Measurements from ENCODE around the gene BABAM2. TPM values are rescaled to one million over a fixed set of nuclear protein-coding genes. Genes with fewer than 3 reads are reported as not detected.

Gene BABAM2
- total RNA-seq, 1 experiment from 2014 or later, result 46.1 TPM

DNA sequence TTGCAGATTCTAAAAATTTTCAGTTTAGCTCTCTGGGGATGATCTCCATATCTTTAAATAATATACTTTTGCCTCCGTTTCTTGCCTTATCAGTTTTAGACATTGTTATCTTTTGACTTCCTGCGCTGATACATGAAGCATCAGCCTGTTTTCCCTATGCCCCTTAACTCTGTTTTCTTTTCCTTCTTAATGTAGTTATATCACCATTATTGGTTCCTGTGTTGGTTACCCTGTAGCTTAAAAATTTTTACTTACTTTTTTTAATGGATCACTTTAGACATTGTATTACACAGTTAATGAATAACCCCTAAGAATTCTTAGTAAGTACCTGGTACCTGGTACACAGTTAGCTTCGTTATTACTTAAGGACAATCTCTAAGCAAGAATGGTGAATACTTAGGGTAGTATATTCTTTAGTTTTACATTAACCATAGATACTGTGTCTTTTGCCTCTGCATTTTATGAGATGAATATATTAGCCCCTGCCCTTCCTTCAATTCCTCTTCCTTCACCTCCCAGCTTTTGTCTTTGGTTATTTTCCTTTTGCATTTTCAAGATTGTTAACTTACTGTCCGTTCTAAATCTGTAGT lies 40.9 kb downstream of the BABAM2 start:
- no peaks in the 10 kb centered on the region for H3K9me2 ChIP-seq (ENCODE audit: insufficient read depth)
- no peak for TF ChIP-seq EZH2 (IDR thresholded peaks at IDR 0.05; ENCODE audit: low read depth)
- H3K27me3 ChIP-seq (ENCODE audit: insufficient read depth, low read depth), result no peaks in the 10 kb centered on the region
- peak overlapping the region; percentile 50; the same call in 1 of the 2 replicates for H3K4me2 ChIP-seq
- peaks cover 8% of the 10 kb centered on the region for H3F3A ChIP-seq (ENCODE audit: insufficient read depth, low read depth)
- intact Hi-C loops (cut with micrococcal nuclease; ENCODE audit: unreplicated experiment), result no loop called here
- no peak overlapping the region for H2AFZ ChIP-seq
- H3K9me3 ChIP-seq (ENCODE audit: insufficient read depth, low read depth), result no peaks in the 10 kb centered on the region
- DNase-seq, result no peak
- BruUV-seq (replicated peaks), result no TSS peak
- peaks cover 14% of the 10 kb centered on the region; the same call in 1 of the 2 replicates for H3K36me3 ChIP-seq (ENCODE audit: low read depth)
- POLR2A ChIA-PET (ENCODE audit: unreplicated experiment), result interaction anchor here (0.5 kb wide), 1 partner anchor 176 kb away, joined by 3 read pairs; no protein-coding TSS in a partner anchor
- no peaks in the 10 kb centered on the region for H4K20me1 ChIP-seq (ENCODE audit: insufficient read depth)
- H3K4me3 ChIP-seq, result no peak overlapping the region
- H3K79me2 ChIP-seq (ENCODE audit: low read depth), result 0 out of 2 replicates have a peak, but pooled peaks cover 2% of the 10 kb centered on the region
- peak overlapping the region; percentile 9 for H3K27ac ChIP-seq
- peaks cover 20% of the 10 kb centered on the region for H3K4me1 ChIP-seq (replicated peaks; ENCODE audit: insufficient read depth)
- CTCF ChIA-PET, result no interaction called here

- Histone ChIP-seq H3K27me3 (ENCODE audit: insufficient read depth, low read depth) (no peaks in the 10 kb centered on the region), H3K27ac (peak overlapping the region; percentile 70), H3K79me2 (ENCODE audit: low read depth) (0 out of 2 replicates have a peak, but pooled peaks cover 2% of the 10 kb centered on the region), H3F3A (ENCODE audit: insufficient read depth, low read depth) (peaks cover 8% of the 10 kb centered on the region), H3K4me1 (replicated peaks; ENCODE audit: insufficient read depth) (peaks cover 20% of the 10 kb centered on the region), H2AFZ (no peak overlapping the region), H3K9me2 (ENCODE audit: insufficient read depth) (no peaks in the 10 kb centered on the region), H4K20me1 (ENCODE audit: insufficient read depth) (no peaks in the 10 kb centered on the region), H3K4me3 (no peak overlapping the region), H3K36me3 (ENCODE audit: low read depth) (peaks cover 14% of the 10 kb centered on the region; the same call in 1 of the 2 replicates), H3K4me2 (peak overlapping the region; percentile 50), H3K9me3 (ENCODE audit: insufficient read depth, low read depth) (no peaks in the 10 kb centered on the region)
- DNase-seq, result peak; percentile 37 to 94
- BruUV-seq (replicated peaks), result no TSS peak
- ChIA-PET CTCF (no interaction called here), POLR2A (ENCODE audit: unreplicated experiment) (interaction anchor here (0.5 to 0.6 kb wide), 4 partner anchors 134 to 522 kb away, joined by 4 to 7 read pairs (median 4); no protein-coding TSS in a partner anchor)
- intact Hi-C loops (cut with micrococcal nuclease; ENCODE audit: unreplicated experiment), result loop anchor here (2.0 kb wide), 1 partner anchor 42 kb away; the partner anchor contains the start of genes BABAM2 and RBKS
- TF ChIP-seq, protein P1, sequence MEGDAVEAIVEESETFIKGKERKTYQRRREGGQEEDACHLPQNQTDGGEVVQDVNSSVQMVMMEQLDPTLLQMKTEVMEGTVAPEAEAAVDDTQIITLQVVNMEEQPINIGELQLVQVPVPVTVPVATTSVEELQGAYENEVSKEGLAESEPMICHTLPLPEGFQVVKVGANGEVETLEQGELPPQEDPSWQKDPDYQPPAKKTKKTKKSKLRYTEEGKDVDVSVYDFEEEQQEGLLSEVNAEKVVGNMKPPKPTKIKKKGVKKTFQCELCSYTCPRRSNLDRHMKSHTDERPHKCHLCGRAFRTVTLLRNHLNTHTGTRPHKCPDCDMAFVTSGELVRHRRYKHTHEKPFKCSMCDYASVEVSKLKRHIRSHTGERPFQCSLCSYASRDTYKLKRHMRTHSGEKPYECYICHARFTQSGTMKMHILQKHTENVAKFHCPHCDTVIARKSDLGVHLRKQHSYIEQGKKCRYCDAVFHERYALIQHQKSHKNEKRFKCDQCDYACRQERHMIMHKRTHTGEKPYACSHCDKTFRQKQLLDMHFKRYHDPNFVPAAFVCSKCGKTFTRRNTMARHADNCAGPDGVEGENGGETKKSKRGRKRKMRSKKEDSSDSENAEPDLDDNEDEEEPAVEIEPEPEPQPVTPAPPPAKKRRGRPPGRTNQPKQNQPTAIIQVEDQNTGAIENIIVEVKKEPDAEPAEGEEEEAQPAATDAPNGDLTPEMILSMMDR (conservative IDR thresholded peaks at IDR 0.05), result no peak
- TF ChIP-seq EZH2 (IDR thresholded peaks at IDR 0.05; ENCODE audit: low read depth), result no peak
Observed at GRCh38 chr2:27932396-27932795, 41.9 kb downstream of the BABAM2 start.

DNA sequence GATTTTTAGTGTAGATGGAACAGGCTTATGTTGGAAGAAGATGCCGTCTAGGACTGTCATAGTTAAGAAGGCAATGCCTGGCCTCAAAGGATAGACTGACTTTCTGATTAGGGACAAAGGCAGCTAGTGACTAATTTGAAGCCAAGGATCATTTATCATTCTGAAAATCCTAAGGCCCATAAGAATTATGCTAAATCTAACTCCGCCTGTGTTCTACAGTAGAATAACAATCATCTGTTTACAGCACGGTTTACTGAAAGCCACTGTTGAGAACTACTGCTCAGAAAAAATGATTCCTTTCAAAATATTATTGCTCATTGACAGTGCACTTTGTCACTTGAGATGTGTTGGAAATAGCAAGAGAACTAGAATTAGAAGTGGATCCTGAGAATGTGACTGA lies 44.5 kb downstream of the BABAM2 start:
- no peak for DNase-seq
- Histone ChIP-seq H3K4me2 (no peak overlapping the region), H3K79me2 (ENCODE audit: low read depth) (peaks cover 2% of the 10 kb centered on the region; the same call in 1 of the 2 replicates), H3K27ac (no peak overlapping the region), H4K20me1 (ENCODE audit: insufficient read depth) (no peaks in the 10 kb centered on the region), H3F3A (ENCODE audit: insufficient read depth, low read depth) (peaks cover 8% of the 10 kb centered on the region), H3K4me3 (no peak overlapping the region), H2AFZ (no peak overlapping the region), H3K9me2 (ENCODE audit: insufficient read depth) (no peaks in the 10 kb centered on the region), H3K27me3 (ENCODE audit: insufficient read depth, low read depth) (no peaks in the 10 kb centered on the region), H3K4me1 (replicated peaks; ENCODE audit: insufficient read depth) (peaks cover 20% of the 10 kb centered on the region), H3K9me3 (ENCODE audit: insufficient read depth, low read depth) (no peaks in the 10 kb centered on the region), H3K36me3 (ENCODE audit: low read depth) (peaks cover 7% of the 10 kb centered on the region; the same call in 1 of the 2 replicates)
- POLR2A ChIA-PET (ENCODE audit: unreplicated experiment), result no interaction called here
- no peak for TF ChIP-seq EZH2 (IDR thresholded peaks at IDR 0.05; ENCODE audit: low read depth)
- TF ChIP-seq, protein P1 (conservative IDR thresholded peaks at IDR 0.05), result no peak
- intact Hi-C loops (cut with micrococcal nuclease; ENCODE audit: unreplicated experiment), result no loop called here
- CTCF ChIA-PET, result no interaction called here
- no TSS peak for BruUV-seq (replicated peaks)
